GM10248 (cell line): ENCODE results near the gene NACA2.
"Not testable (repeated sequence)": the region's sequence is repeated elsewhere in the genome, so short reads cannot be mapped to it uniquely, and the experiment has no call there.

Source experiments
- CTCF ChIA-PET: fragments of 300-600 bp; sonication (Branson Sonifier 250); formaldehyde crosslinking; extraction: SDS; loops from one replicate; lab custom pipeline; 2021; ENCODE audit warnings: antibody characterized with exemption; lab: Yijun Ruan, JAX
- POLR2A ChIA-PET: fragments of 350-650 bp; sonication (Branson Sonifier 250); formaldehyde crosslinking; extraction: SDS; loops from one replicate; lab custom pipeline; 2020; ENCODE audit warnings: antibody characterized with exemption; lab: Yijun Ruan, JAX
- DNase-seq: peaks from one replicate; pipeline ENCODE4 v3.0.0; 2012; ENCODE audit errors: extremely low spot score
- TF ChIP-seq, protein P1 (sequence below): IDR thresholded peaks from 2 replicates; pipeline ENCODE4 v1.5.1; 2012; ENCODE audit warnings: mild to moderate bottlenecking, low read depth; ENCODE audit errors: extremely low read depth, missing control alignments, control extremely low read depth

NACA2 gene

DNA sequence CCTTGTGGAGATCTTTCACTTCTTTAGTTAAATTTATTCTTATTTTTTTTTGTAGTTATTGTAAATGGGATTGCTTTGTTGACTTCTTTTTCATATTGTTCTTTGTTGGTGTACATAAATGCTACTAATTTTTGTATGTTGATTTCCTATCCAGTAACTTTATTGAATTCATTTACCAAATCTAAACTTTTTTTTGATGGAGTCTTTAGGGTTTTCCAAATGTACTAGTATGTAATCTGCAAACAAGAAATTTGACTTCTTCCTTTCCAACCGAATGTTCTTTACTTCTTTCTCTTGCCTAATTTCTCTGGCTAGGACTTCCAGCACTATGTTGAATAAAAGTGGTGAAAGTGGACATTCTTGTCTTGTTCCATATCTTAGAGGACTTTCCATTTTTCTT lies 41.8 kb upstream of the NACA2 start:
- CTCF ChIA-PET = no interaction called here

GRCh38 chr17:61631800-61632199 lies 40.8 kb upstream of the NACA2 start:
- DNase-seq = no peak
- TF ChIP-seq, protein P1, sequence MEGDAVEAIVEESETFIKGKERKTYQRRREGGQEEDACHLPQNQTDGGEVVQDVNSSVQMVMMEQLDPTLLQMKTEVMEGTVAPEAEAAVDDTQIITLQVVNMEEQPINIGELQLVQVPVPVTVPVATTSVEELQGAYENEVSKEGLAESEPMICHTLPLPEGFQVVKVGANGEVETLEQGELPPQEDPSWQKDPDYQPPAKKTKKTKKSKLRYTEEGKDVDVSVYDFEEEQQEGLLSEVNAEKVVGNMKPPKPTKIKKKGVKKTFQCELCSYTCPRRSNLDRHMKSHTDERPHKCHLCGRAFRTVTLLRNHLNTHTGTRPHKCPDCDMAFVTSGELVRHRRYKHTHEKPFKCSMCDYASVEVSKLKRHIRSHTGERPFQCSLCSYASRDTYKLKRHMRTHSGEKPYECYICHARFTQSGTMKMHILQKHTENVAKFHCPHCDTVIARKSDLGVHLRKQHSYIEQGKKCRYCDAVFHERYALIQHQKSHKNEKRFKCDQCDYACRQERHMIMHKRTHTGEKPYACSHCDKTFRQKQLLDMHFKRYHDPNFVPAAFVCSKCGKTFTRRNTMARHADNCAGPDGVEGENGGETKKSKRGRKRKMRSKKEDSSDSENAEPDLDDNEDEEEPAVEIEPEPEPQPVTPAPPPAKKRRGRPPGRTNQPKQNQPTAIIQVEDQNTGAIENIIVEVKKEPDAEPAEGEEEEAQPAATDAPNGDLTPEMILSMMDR = no peak
- CTCF ChIA-PET = no interaction called here
- POLR2A ChIA-PET = no interaction called here

More for the DNA sequence above, 41.8 kb upstream of the NACA2 start:
- no peak for DNase-seq
- POLR2A ChIA-PET = no interaction called here
- TF ChIP-seq, protein P1 = no peak

DNA sequence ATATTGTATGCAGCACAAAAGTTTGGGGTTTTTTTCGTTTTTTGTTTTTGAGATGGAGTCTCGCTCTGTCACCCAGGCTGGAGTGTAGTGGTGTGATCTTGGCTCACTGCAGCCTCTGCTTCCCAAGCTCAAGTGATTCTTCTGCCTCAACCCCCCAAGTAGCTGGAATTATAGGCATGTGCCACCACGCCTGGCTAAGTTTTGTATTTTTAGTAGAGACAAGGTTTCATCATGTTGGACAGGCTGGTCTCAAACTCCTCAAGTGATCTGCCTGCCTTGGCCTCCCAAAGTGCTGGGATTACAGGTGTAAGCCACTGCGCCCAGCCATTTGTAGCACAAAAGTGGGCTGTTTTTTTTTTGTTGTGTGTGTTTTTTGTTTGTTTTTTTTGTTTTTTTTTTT lies 37.1 kb upstream of the NACA2 start:
- CTCF ChIA-PET, POLR2A ChIA-PET, DNase-seq: not testable (repeated sequence)

DNA sequence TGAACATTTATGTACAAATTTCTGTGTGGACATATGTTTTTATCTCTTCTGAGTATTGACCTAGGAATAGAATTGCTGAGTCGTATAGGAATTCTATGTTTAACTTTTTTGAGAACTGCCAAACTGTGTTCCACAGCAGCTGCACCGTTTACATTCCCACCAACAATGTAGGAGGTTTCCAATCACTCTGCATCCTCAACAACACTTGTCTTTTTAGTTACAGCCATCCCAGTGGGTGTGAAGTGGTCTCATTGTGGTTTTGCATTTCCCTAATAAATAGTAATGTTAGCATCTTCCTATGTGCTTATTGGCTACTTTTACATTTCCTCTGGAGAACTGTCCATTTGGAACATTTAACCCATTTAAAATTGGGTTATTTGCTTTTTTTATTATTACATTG lies 36.6 kb upstream of the NACA2 start:
- no peak for DNase-seq
- ChIA-PET POLR2A (no interaction called here), CTCF (no interaction called here)
- TF ChIP-seq, protein P1 = no peak

DNA sequence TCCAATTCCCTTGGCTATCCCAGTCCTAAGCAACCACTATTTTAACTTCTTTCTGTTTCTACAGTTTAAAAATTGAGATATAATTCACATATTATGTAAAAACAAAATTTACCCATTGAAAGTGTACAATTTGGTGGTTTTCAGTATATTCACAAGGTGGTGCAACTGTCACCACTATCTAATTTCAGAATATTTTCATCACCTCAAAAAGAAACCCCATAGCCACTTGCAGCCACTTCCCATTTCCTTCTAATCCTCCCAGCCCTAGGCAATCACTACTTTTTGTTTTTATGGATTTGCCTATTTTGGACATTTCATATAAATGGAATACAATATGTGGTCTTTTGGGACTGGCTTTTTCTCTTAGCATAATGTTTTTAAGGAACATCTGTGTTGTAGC lies 36.1 kb upstream of the NACA2 start:
- ChIA-PET CTCF (no interaction called here), POLR2A (no interaction called here)
- TF ChIP-seq, protein P1 = no peak
- no peak for DNase-seq

DNA sequence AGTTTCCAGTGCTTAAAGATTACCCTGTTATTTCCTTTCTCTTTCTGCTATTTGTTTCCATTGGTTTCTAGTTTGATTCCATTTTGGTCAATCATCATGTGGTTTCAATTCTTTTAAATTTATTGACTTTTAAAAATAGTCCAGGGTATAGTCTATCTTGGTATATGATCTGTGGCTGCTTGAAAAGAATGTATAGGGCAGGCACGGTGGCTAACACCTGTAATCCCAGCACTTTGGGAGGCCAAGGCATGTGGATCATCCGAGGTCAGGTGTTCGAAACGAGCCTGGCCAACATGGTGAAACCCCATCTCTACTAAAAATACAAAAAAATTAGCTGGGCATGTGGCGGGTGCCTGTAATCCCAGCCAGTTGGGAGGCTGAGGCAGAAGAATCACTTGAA lies 34.5 kb upstream of the NACA2 start:
- no peak for DNase-seq
- ChIA-PET CTCF (interaction anchor here (1.0 kb wide), 1 partner anchor 217 kb away, joined by 3 read pairs; no protein-coding TSS in a partner anchor), POLR2A (no interaction called here)
- TF ChIP-seq, protein P1 = no peak

GRCh38 chr17:61624951-61625350 lies 33.9 kb upstream of the NACA2 start:
- POLR2A ChIA-PET = no interaction called here
- CTCF ChIA-PET = interaction anchor here (0.9 kb wide), 1 partner anchor 9 kb away, joined by 4 read pairs; no protein-coding TSS in a partner anchor
- TF ChIP-seq, protein P1 = no peak
- no peak for DNase-seq
